ENCODE results near the gene WAC.
"Not testable (repeated sequence)": the region's sequence is repeated elsewhere in the genome, so short reads cannot be mapped to it uniquely, and the experiment has no call there.

The WAC gene

GRCh38 chr10:28619455-28619854 is 86.5 kb downstream of the WAC start:
- DNase-seq = no peak

DNA sequence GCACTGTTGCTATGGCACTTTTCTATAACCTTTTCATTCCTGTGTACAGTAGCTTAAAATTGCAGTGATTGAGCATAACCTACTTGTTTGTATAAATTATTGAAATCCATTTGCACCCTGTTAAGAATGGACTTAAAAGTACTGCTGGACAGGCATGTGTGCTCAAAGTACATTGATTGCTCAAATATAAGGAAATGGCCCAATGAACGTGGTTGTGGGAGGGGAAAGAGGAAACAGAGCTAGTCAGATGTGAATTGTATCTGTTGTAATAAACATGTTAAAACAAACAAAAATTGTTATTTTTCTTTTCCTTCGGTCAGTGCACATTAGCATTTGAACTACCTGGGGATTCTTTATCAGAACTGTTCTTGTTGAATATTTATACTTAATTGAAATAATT is 87.3 kb downstream of the WAC start:
- no peak for DNase-seq

GRCh38 chr10:28623483-28623882 is 90.6 kb downstream of the WAC start:
- DNase-seq = no peak

DNA sequence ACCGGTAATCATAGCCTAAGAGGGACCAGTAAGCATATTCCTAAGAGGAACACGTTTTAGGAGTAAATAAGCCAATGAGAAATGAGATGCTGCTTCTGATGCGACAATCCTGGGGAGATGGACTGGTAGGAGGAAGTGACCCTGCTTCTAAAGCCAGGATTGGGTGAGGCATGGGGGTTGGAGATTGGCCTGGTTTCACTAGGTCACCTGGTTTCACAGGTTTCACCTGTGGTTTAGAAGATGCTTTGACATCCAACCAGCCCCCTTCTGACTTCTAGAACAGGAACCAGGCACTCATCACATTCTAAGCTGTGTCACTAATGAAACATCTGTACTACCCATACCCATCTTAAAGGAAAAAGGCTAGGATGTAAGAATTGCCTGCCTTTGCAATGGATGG is 91.4 kb downstream of the WAC start:
- DNase-seq = no peak

DNA sequence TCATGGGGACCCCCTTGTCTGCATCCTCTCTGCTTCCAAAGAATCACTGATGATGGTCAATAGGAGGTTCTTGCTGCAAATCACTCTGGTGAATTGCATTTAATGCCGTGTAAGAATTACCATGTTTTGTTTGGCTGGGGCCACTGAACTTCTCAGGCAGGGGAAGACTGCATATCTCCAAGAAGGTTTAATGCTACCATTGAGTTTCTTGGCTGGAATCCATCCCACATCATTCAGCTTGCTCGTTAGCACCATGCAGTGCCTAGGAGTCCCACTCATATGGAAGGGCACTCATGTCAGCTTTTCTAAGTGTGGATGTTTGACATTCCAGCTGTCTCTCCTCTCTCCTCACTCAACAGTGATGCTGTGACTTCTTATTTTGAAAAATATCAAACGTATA is 94.2 kb downstream of the WAC start:
- no peak for DNase-seq

- DNase-seq = peak; percentile 76
These were observed 95.4 kb downstream of the WAC start for GRCh38 chr10:28628184-28628893.

DNA sequence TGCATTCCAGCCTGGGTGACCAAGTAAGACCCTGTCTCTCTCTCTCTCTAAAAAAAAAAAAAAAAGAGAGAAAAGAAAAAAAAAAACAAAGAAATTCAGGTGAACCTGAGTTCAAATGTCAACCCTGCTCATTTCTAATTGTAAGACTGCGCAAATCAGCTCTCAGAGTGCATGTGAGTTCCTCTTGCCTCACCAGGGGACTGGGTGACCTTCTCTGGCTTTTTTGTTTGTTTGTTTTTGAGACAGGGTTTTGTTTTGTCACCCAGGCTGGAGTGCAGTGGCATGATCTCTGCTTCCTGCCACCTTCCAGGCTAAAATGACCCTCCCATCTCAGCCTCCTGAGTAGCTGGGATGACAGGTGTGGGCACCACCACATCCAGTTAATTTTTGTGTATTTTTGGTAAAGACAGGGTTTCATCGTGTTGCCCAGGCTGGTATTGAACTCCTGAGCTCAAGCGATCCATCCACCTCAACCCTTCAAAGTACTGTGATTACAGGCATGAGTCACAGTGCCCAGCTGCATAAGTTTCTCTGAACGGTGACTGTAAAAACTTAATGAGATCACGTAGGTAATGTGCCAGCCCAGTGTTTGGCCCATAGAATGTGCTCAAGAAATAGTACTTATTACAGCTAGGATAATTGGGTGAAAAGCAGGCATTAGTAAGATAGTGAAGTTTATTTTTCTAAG is 99.1 kb downstream of the WAC start:
- no peak for DNase-seq

DNA sequence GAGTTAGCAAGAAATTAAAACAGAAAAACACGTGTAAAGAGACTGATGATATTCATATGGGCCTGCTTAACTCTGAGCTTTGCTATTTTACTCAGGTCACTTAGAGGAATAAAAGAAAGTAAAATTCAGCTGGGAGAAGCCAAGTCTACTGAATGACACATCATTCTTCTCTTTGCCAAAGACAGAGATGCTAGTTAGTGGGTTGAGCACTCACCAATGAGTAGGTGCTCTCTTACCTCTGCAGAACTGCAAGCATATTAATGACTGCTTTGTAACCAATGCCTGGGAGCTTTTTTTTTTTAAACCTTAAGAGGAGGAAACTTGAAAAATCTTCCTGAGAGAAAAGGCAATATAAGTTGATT is 99.6 kb downstream of the WAC start:
- no peak for DNase-seq

- DNase-seq = no peak
These were observed 100.8 kb downstream of the WAC start for GRCh38 chr10:28633750-28634149.

DNA sequence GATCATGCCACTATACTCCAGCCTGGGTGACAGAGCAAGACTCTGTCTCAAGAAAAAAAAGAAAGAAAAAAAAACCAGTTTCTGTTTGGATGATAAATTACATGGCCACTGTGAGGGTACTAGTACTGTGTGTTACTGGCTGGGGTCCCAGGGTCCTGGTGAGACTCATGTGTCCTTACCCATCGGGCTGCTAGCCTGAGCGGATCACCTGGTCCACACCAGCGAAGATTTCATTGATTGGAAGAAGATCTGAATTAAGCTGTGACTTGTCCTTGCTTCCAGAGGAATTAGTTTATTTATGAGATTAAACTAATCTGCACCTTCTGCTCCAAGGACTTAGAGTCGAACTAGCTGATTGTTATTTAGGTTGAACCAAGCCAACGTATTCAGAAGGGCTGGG is 104.4 kb downstream of the WAC start:
- DNase-seq = no peak

- DNase-seq = no peak
These were observed 105.5 kb downstream of the WAC start for GRCh38 chr10:28638392-28638791.

- no peak for DNase-seq
These were observed 107.6 kb downstream of the WAC start for GRCh38 chr10:28640551-28640950.

- no peak for DNase-seq
These were observed 111.7 kb downstream of the WAC start for GRCh38 chr10:28644647-28645046.

- DNase-seq = no peak
These were observed 119.2 kb downstream of the WAC start for GRCh38 chr10:28652106-28652505.

DNA sequence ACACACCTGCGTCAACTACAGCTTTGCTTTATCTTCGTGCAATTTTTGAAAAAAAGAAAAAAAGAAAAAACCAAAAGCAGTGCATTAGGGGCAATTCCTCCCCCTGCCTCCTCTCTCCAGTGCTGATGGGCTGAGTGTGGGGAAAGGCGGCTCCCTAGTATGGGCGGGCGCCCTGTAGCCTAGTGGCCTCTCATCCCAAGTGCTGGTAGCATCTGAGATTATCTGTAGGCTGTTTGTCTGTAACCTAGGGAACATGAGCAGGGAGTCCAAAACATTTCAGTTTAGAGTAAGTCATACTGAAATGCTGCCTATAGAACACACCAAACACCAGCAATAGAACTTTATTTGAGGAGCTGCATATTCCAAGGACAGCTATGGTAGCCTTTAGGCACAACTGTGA is 119.8 kb downstream of the WAC start:
- DNase-seq = no peak

DNA sequence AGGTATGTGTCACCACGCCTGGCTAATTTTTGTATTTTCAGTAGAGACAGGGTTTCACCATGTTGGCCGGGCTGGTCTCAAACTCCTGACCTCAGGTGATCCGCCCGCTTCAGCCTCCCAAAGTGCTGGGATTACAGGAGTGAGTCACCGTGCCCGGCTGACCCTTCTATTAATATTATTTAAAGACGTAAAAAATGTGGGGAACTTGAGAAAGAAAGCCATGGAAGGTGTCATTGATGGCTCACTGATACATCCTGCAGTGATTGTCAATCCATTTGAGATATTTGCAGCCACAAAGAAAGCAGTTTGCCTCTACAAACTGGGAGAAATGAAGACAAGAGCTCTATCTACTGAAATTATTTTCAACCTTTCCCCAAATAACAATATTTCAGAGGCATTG is 125.9 kb downstream of the WAC start:
- not testable (repeated sequence) for DNase-seq

DNA sequence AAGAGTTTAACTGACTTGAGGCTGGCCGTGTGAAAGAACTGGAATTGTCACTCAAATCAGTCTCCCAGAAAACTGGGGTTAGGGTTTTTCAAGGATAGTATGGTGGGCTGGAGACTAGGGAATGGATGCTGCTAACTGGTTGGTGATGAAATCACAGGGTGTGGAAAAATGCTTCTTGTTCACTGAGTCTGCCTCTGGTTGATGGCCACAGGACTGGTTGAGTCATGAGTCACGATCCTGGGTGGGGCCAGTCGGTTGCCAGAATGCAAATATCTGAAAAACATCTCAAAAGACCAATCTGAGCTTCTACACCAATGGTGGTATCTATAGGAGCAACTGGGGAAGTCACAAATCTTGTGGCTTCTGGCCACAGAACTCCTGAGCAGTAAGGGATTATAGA is 128.1 kb downstream of the WAC start:
- no peak for DNase-seq

DNA sequence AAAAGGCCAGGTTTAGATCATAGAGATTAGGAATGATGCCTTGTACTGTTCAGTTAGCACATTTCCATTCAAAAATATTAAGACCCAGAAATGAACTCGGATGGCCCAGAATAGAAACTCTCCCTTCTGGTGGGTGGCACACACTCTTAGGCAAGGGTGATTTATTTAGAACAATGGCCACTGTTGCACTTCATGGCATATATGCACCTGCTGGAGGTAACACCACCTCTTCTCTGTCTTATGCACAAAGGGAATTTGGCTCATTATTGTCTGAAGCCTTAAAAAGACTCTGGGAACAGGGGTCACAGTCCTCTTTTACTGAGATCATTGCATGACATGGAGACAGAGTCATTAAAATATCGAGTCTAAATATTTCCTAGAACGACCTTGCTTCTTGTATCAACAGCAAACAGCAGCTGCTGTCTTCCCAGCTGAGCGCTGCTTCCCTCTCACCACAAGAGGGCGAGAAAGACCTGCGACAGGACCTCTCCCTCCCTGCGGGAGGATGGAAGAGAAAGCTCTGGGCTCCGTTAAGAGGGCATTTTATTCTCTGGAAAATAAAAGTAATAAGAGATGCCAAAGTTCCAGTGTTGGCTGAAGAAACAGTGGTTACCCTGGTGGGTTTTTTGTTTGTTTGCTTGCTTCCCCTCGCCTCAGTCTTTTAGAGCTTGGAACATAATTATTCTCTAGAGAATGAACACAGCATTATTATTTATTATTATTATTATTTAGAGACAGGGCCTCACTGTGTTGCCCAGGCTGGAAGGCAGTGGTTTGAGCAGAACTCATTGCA is 130.9 kb downstream of the WAC start:
- DNase-seq = peak; percentile 76

- no peak for DNase-seq
These were observed 131.4 kb downstream of the WAC start for GRCh38 chr10:28664369-28664740.

- DNase-seq = no peak
These were observed 134.0 kb downstream of the WAC start for GRCh38 chr10:28666751-28667467.

DNA sequence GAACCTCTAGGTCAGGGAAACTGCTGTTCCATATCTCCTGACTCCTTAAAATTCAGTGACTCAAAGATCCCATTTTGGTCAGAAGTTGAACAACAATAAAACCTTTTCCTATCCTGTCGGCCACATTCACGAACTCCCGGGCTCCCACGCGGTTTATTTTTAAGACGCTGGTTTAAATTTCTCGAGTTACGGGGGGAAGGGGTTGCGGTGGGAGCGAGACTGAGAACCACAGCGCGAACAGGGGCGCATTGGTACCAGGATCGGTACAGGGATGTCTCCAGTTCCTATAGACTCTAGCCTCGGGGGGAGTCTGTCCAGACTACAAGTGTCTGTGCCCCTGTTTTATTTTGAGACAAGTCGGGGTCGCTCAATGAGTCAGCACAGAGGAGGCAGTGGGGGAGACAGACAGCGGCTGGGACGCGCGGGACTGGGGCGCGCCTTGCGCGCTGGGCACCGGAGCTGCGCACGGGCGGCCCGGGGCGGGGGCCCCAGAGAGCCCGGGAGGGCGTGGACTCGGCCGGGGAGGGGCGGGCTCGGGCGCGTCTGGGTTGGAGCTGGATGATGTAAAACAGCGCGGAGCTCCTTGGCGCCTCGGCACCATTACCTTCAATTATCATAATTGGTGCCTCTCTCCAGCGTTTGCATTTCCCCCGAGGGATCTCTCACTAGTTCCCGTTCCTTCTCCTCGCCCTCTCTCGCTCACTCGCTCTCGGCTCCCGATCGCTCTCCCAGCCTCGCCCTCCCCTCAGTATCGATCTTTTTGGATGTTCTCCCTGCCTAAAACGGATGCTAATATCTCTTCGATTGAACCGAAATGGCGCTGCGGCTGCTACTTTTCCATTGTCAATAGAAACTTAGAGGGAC is 135.7 kb downstream of the WAC start:
- DNase-seq = peak; percentile 47

Measured in activated CD4-positive, alpha-beta T cell treated with anti-CD3 and anti-CD28 coated beads, Interleukin-2, amount 50 U/mL, for 16 hours (primary cell).